Activated CD4-positive, alpha-beta T cell treated with anti-CD3 and anti-CD28 coated beads for 24 hours (primary cell): Measurements from ENCODE around the gene NEK5.

Experiments used
- DNase-seq, 2 donors: peaks; one replicate each; pipeline ENCODE4 v3.0.0-alpha.2; 2020; ENCODE audit warnings: low read depth in 2 of 2

Gene NEK5

GRCh38 chr13:52011632-52012511 lies 117.0 kb downstream of the NEK5 start, which contains the start of gene ALG11:
Gene ALG11 (plus strand): TSS chr13:52012398. CDS start chr13:52012419, 21 bp downstream.
- DNase-seq: peak; percentile 100

DNA sequence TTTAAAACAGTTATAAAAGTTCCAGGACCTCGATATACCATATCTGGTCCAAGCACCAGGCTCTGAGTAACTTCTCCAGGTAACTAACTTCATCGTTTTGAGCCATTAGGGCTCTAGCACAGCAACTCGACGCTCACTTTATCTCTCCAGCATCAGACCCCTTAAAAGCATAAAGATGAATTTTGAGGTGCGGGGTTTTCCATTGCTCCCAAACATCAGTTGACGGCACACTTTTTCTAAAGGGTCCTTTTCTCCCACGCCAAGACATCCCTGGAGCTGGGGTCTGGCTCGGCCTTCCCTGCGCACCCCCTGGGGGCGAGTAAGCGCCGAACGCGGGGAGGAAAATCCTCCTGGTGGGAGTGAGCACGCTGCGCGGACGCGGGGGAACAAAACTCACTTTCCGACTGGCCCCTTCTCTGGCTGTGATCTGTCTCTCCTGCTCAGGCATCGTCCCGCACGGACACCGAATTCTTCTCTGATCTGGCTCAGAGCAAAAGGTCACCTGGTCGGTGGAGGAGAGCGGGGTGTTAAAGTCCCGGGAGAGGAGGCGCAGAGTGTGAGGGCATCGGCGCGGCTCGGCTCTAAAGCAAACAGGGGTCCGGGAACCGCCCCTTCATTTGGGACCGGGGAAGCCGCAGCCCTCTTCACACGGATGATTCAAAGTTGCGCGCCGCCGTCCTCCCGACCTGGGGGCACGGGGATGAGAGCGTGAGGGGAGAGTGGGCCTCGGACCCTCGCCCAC lies 117.8 kb downstream of the NEK5 start, which contains the start of gene ATP7B:
ATP7B (minus strand) TSS at position 561 of the 742 bp plus-strand sequence; CDS start at position 448, 113 bp downstream.
- peak; percentile 1 to 9 for DNase-seq

- DNase-seq: no peak
Measured at GRCh38 chr13:52009946-52010345, 118.9 kb downstream of the NEK5 start.

GRCh38 chr13:52006523-52007245 lies 122.2 kb downstream of the NEK5 start:
- DNase-seq: no peak

GRCh38 chr13:52005841-52006522 lies 122.9 kb downstream of the NEK5 start:
- no peak for DNase-seq

DNA sequence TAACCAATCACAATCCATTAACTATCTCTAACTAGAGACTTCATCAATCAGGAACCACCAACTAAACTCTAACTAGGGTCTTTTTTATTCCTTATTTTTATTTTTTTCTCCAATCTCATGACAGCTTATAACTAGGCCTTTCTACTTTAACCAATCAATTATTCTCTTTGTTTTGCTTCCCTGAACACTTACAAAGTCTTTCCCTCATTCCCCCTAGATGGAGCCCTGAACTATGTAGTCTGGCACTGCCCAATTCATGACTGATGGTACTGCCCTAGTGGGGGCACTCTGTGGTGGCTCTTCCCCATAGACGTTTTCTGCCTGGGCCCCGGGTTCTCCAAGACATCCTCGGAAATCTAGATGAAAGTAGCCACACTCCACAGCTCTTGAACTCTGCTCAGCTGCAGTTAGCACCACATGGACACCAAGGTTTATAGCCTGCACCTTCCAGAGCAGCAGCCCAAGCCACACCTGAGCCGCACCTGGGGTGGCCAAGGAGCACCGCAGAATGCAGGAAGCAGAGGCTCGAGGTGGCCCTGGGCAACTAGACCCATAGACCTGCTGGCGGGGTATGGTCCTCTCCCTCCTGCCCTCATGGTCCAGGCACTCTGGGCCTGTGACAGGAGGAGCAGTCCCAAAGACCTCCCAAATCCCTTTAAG lies 124.2 kb downstream of the NEK5 start:
- DNase-seq: no peak

DNA sequence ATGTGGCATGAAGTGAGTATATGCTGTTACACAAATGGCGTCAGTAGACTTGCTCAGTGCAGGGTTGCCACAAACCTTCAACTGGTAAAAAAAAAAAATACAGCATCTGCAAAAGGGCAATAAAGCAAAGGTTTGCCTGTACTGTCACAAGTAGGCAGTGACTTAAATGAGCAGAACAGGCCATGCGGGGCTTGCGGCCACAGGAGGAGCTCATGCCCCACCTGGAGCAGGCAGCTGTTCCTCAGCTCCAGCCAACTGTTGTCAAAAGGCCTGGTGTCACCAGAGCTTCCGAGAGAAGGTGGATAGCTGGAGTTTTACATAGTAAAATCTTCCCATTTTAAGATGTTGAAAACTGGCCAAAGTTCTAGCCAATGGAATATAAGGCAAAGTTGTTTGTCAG lies 125.3 kb downstream of the NEK5 start:
- no peak for DNase-seq

- DNase-seq: no peak
Measured at GRCh38 chr13:52002361-52002760, 126.5 kb downstream of the NEK5 start.

DNA sequence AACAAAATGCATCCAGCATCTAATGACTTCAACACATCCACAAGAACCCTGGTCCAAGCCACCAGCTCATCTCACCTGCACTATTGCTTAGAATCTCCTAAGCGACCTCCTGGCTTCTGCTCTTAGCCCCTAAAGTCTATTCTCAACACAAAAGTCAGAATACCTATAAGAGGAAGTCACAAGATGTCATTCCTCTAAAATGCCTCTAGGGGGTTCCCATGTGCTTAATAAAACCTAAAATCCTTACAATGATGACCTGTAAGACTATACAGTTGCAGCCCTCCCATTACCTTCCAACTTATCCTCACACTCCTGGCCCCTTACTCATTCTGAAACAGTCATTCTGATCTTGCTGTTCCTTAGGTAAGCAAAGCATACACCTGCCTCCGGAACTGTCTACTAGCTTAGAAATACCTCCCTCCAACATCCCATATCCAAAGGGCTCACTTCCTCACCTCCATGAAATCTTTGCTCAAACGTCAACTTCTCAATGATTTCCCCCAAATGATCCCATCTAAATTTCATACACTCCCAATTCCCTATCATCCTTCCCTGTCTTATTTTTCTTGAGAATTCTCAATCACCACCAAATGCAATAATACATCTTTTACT lies 127.6 kb downstream of the NEK5 start:
- DNase-seq: no peak

GRCh38 chr13:51999921-52000320 lies 129.0 kb downstream of the NEK5 start:
- DNase-seq: no peak

DNA sequence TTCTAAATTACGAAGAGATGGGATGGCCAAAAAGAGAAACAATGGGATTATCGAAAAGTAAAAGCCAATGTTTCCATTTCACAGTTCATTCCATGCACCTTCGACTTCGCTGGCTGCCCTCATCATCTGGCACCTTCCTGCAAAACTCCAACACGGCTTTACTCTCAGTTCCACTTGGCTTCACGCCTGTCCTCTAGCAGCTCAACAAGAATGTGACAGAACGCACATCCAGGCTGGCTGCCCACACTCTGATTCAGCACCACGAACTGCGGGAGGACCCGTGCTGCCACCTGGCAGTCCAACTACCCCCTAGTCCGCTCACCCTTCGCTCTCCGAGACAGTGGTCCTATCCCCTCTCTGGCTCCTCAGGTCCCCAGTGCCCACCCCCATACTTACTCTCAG lies 129.4 kb downstream of the NEK5 start:
- no peak for DNase-seq

DNA sequence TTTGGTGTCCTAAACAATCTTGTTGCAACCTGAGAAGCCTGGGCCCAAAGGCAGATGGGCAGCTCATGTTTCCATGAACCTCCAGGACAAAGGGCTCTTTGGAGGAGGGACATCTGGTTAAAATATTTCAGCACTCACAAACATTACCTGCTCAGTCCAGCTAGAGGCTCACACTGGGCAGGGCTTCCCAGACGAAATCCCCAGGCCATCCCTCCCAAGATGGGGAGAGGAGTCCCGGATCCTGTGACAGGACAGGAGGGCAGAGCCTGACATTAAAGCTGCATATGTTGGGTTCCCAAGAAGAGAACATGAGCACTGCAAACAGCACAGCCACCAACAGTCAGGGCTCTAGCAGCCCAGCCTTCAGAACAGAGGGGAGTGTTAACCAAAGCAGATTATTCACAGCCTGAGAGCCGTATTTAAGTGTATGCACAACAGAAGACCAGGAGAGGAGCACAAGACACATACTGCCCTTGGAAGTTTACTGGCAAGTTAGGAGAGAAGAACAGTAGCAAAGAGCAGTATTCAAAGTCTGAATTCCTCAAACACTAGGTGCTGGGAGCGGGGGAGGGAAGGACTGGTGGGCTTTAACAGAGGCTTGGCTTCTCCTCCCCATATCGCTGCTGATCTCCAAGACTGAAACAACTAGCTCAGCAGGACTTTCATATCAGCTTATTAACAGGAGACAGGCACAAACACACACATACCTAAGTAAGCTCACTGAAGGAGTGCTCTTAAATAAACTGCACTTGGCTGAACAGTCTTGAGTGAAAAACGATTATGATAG lies 130.0 kb downstream of the NEK5 start:
- DNase-seq: no peak

- DNase-seq: no peak
Measured at GRCh38 chr13:51997641-51998330, 131.1 kb downstream of the NEK5 start.

- DNase-seq: no peak
Measured at GRCh38 chr13:51997186-51997585, 131.7 kb downstream of the NEK5 start.

GRCh38 chr13:51996641-51997040 lies 132.2 kb downstream of the NEK5 start:
- DNase-seq: no peak

GRCh38 chr13:51995677-51996551 lies 133.0 kb downstream of the NEK5 start:
- DNase-seq: no peak

DNA sequence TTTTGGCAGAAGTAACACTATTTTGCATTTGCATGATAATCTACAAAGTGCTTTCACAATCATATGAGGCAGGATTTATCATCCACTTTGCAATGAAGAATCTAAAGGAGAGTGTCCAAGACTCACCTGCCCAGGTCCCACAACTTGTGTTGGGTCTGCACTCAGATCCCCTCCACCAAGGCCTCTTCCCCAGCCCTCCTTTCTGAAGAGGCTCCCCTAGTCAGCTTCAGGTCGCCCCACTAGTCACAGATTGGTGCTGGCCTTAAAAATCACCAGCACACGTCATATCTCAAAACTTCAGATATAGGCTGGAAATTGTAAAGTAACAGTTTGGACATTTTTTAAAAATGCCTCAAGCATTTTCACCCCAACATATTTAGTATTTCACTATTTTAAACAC lies 135.2 kb downstream of the NEK5 start:
- DNase-seq: no peak

GRCh38 chr13:51988988-51989618 lies 139.8 kb downstream of the NEK5 start:
- DNase-seq: no peak
